PC-9 (cell line): ENCODE measurements around the gene ZNF469.

Experiments
- CTCF ChIP-seq: fragments of 200-600 bp; sonication (generic); conservative IDR thresholded peaks from 2 replicates; pipeline ENCODE4 v1.6.1; 2017; ENCODE audit warnings: mixed run types, antibody characterized with exemption, mild to moderate bottlenecking, moderate library complexity
- EZH2 ChIP-seq: fragments of 200-600 bp; sonication (generic); IDR thresholded peaks from 2 replicates; pipeline ENCODE4 v1.8.0; 2017; ENCODE audit warnings: antibody characterized with exemption, low read depth

GRCh38 chr16:88409296-88410065, 26.7 kb downstream of the ZNF469 start:
- TF ChIP-seq CTCF (no peak), EZH2 (no peak)
